K562 (cell line): ENCODE results near the gene GMDS. TPM values are rescaled to one million over a fixed set of nuclear protein-coding genes. Genes with fewer than 3 reads are reported as not detected.
A peak's percentile ranks its signal among the peaks of the same experiment; 100 is the strongest.

Experiments
- ATAC-seq: fragments of 200-7000 bp; cut with Tn5 transposase; 3 replicates; pipeline ENCODE4 v1.9.1; 2020; ENCODE audit warnings: moderate library complexity
- BruUV-seq: library from RNA; stranded (reverse); fragments of 400-500 nt; replicated peaks from 2 replicates; lab custom pipeline; 2021; lab: Mats Ljungman, UMichigan
- CTCF ChIA-PET: fragments of 300-600 bp; formaldehyde crosslinking; extraction: SDS; loops from one replicate; lab custom pipeline; 2021; ENCODE audit warnings: low intra/inter-chr PET ratio; lab: Yijun Ruan, JAX
- POLR2A ChIA-PET: fragments of 300-600, 350-650 bp; sonication (Branson Sonifier 250); formaldehyde crosslinking; extraction: SDS; loops from one replicate; lab custom pipeline; 2021; ENCODE audit warnings: antibody characterized with exemption, inconsistent platforms; lab: Yijun Ruan, JAX
- DNase-seq, 4 experiments: peaks; one replicate each; pipeline versions ENCODE4 v3.0.0 to v3.0.0-alpha.2; 2011 to 2018; ENCODE audit warnings: low spot score in 3 of 4, mixed read lengths in 3 of 4; ENCODE audit errors: extremely low read depth in 1 of 4
- FAIRE-seq: peaks from 2 replicates; lab custom pipeline; 2011; peaks lifted over from hg19 to GRCh38; lab: Jason Lieb, UNC
- H2AFZ ChIP-seq: 2 replicates; pipeline ENCODE4 v1.6.0; 2011; ENCODE audit warnings: low read depth, low read length, control low read depth, inconsistent platforms
- H3K27ac ChIP-seq: fragments of 200-600 bp; 3 replicates; pipeline ENCODE4 v1.8.0; 2011; ENCODE audit warnings: low read depth, mild to moderate bottlenecking, control low read depth, inconsistent platforms, low read length, moderate library complexity, mixed read lengths; ENCODE audit errors: extremely low read depth
- H3K27me3 ChIP-seq, 2 experiments: fragments of 300-600 bp in 1 of 2; 2 replicates in 1 of 2; 3 replicates in 1 of 2; pipeline versions ENCODE4 v1.6.0 to v1.8.0; 2011; ENCODE audit warnings: inconsistent platforms in 2 of 2, low read length in 2 of 2, mild to moderate bottlenecking in 1 of 2, mixed read lengths in 1 of 2, moderate library complexity in 1 of 2; ENCODE audit not compliant: control insufficient read depth in 2 of 2, insufficient read depth in 2 of 2
- H3K36me3 ChIP-seq: fragments of 300-600 bp; 3 replicates; pipeline ENCODE4 v1.8.0; 2011; ENCODE audit warnings: mild to moderate bottlenecking, low read length, inconsistent platforms; ENCODE audit not compliant: control insufficient read depth, insufficient read depth
- H3K4me1 ChIP-seq, 2 experiments: fragments of 200-600 bp in 1 of 2; replicated peaks in 1 of 2; 2 replicates in 1 of 2; 3 replicates in 1 of 2; pipeline versions ENCODE4 v1.5.1 to v1.8.0; 2011; ENCODE audit warnings: inconsistent platforms in 2 of 2, low read length in 2 of 2, mild to moderate bottlenecking in 1 of 2, mixed read lengths in 1 of 2, moderate library complexity in 1 of 2; ENCODE audit not compliant: control insufficient read depth in 2 of 2, insufficient read depth in 2 of 2
- H3K4me2 ChIP-seq: 2 replicates; pipeline ENCODE4 v1.6.1; 2011; ENCODE audit warnings: low read length, control low read depth, inconsistent platforms, mixed read lengths; ENCODE audit not compliant: insufficient read depth
- H3K4me3 ChIP-seq: fragments of 200-600 bp; sonication (generic), shearing (Covaris generic); 2 replicates; pipeline ENCODE4 v1.5.1; 2016; ENCODE audit warnings: control low read depth, inconsistent platforms
- H3K79me2 ChIP-seq: fragments of 200-600 bp; 3 replicates; pipeline ENCODE4 v1.8.0; 2011; ENCODE audit warnings: low read length, inconsistent platforms; ENCODE audit not compliant: control insufficient read depth, insufficient read depth
- H3K9ac ChIP-seq, 2 experiments: 2 replicates each; pipeline versions ENCODE4 v1.6.0 to v1.6.1; 2011; ENCODE audit warnings: low read depth in 2 of 2, low read length in 2 of 2, control low read depth in 1 of 2, inconsistent platforms in 1 of 2, mild to moderate bottlenecking in 1 of 2, mixed read lengths in 1 of 2; ENCODE audit not compliant: insufficient read depth in 1 of 2
- H3K9me1 ChIP-seq: one replicate; pipeline ENCODE4 v1.6.0; 2011; ENCODE audit warnings: inconsistent platforms, mild to moderate bottlenecking, low read length, moderate library complexity; ENCODE audit not compliant: control insufficient read depth, insufficient read depth
- H3K9me3 ChIP-seq: replicated peaks from 2 replicates; pipeline ENCODE4 v1.5.1; 2011; ENCODE audit warnings: low read depth, low read length, inconsistent platforms; ENCODE audit not compliant: control insufficient read depth, insufficient read depth
- H4K20me1 ChIP-seq: replicated peaks from 2 replicates; pipeline ENCODE4 v1.6.1; 2011; ENCODE audit warnings: low read length, inconsistent platforms, mixed read lengths; ENCODE audit not compliant: control insufficient read depth, insufficient read depth
- CBFA2T2 ChIP-seq: fragments of 450-650 bp; conservative IDR thresholded peaks from 2 replicates; pipeline ENCODE4 v1.6.1; 2017; ENCODE audit warnings: mild to moderate bottlenecking
- CEBPB ChIP-seq: fragments of 450-650 bp; IDR thresholded peaks from 2 replicates; pipeline ENCODE4 v1.6.1; 2016; ENCODE audit warnings: missing genetic modification characterization, missing compliant biosample characterization
- CEBPG ChIP-seq, 3 experiments: fragments of 200-800 bp in 1 of 3; sonication (Bioruptor generic) in 1 of 3; sonication (generic) in 1 of 3; formaldehyde crosslinking in 1 of 3; IDR thresholded peaks in 2 of 3; conservative IDR thresholded peaks in 1 of 3; 2 replicates each; pipeline versions ENCODE4 v1.6.1 to v1.8.0; 2016 to 2022; ENCODE audit warnings: missing compliant biosample characterization in 2 of 3, missing genetic modification characterization in 2 of 3, mild to moderate bottlenecking in 1 of 3, missing genetic modification reagents in 1 of 3
- KAT7 ChIP-seq: sonication (generic); formaldehyde crosslinking; IDR thresholded peaks from 2 replicates; pipeline ENCODE4 v1.8.0; 2022; ENCODE audit warnings: missing genetic modification reagents, mild to moderate bottlenecking, borderline replicate concordance
- NFIX ChIP-seq: fragments of 250-450 bp; sonication (Bioruptor Pico); IDR thresholded peaks from 2 replicates; pipeline ENCODE4 v1.4.0; 2020; ENCODE audit warnings: low read depth, mild to moderate bottlenecking, moderate library complexity
- ZNF316 ChIP-seq: fragments of 450-650 bp; IDR thresholded peaks from 2 replicates; pipeline ENCODE4 v1.6.1; 2016
- ZNF57 ChIP-seq: fragments of 450-650 bp; formaldehyde crosslinking; IDR thresholded peaks from 2 replicates; pipeline ENCODE4 v1.4.0; 2020; ENCODE audit warnings: mild to moderate bottlenecking, moderate library complexity
- WGBS: fragments of 100-300 bp; shearing (Covaris generic); methylation state at CpG from one replicate; pipeline ENCODE4 v1.1.6; 2016; ENCODE audit warnings: low coverage, mixed read lengths; ENCODE audit not compliant: insufficient coverage; ENCODE audit errors: missing lambda C conversion rate; 5-methylcytosine and 5-hydroxymethylcytosine counted together
- in situ Hi-C: fragments of 300-500 bp; cut with MboI; formaldehyde crosslinking; loops from 4 replicates; pipeline ENCODE4 v1.15.0; 2018; ENCODE audit warnings: inconsistent platforms, mixed read lengths
- intact Hi-C: fragments of 100-400 bp; cut with micrococcal nuclease; formaldehyde crosslinking; loops from 2 replicates; pipeline ENCODE4 v1.14.2; 2022
- polyA plus RNA-seq, 8 experiments: library from polyadenylated mRNA; depleted of rRNA in 4 of 8; stranded (reverse) in 5 of 8; unstranded in 3 of 8; fragments of >200 nt; fragmentation: Nextera tagmentation in 2 of 8; fragmentation: Illumina TruSeq in 1 of 8; extraction: Ambion mirVana in 2 of 8; extraction: Trizol in 1 of 8; gene quantifications; 2 replicates each; pipeline versions ENCODE4 v1.2.1 to v1.2.3, GENCODE V29; 2011 to 2014; ENCODE audit warnings: inconsistent platforms in 1 of 8, missing spikeins in 1 of 8
- total RNA-seq, 7 experiments: library from RNA; depleted of rRNA in 6 of 7; stranded (reverse); fragments of >200 nt in 6 of 7; fragmentation: Illumina TruSeq in 2 of 7; extraction: Trizol in 2 of 7; gene quantifications; 2 replicates each; pipeline versions ENCODE4 v1.2.1 to v1.2.3, GENCODE V29; 2011 to 2021; ENCODE audit warnings: low replicate concordance in 1 of 7

The GMDS gene
- total and polyA plus RNA-seq, 9 of the 15 experiments (the other 6 are each of a cell fraction or from before 2014, with no cell fraction given), result 0.48 to 31.8 (median 13.4) TPM

GRCh38 chr6:1625794-1626435 lies 619.5 kb downstream of the GMDS start:
- no peaks in the 10 kb centered on the region; the same call in 1 of the 2 replicates for H4K20me1 ChIP-seq
- CTCF ChIA-PET, result no interaction called here
- H3K36me3 ChIP-seq, result no peaks in the 10 kb centered on the region
- H3K4me2 ChIP-seq, result no peak overlapping the region
- no peak overlapping the region for H2AFZ ChIP-seq
- H3K9me3 ChIP-seq, result no peaks in the 10 kb centered on the region
- no peak overlapping the region for H3K9ac ChIP-seq
- intact Hi-C loops, result no loop called here
- TF ChIP-seq ZNF316 (peak; percentile 22; the same call in 1 of the 2 replicates), ZNF57 (CRISPR knock-in tag) (no peak), NFIX (CRISPR knock-in tag) (no peak), CBFA2T2 (no peak), CEBPB (tag) (peak; percentile 85), KAT7 (no peak), CEBPG (CRISPR knock-in tag; IDR thresholded peaks at IDR 0.05) (no peak), CEBPG (tag; conservative IDR thresholded peaks at IDR 0.05 in 1 of 2, IDR thresholded peaks at IDR 0.05 in 1 of 2) (peak in 1 of 2 experiments; percentile 66; a peak in 2 of 4 replicates)
- TF ChIP-seq, all 486 proteins: peak for 3
- in situ Hi-C loops, result no loop called here
- Histone ChIP-seq H3K27me3 (peaks cover 45 to 67% of the 10 kb centered on the region in 2 experiments), H3K79me2 (no peaks in the 10 kb centered on the region), H3K27ac (no peak overlapping the region), H3K4me3 (no peak overlapping the region), H3K4me1 (peaks cover 3 to 8% of the 10 kb centered on the region in 2 experiments; a peak in 3 of 5 replicates), H3K9me1 (no peaks in the 10 kb centered on the region)
- DNase-seq (no peak), ATAC-seq (no peak), FAIRE-seq (no peak)
- no TSS peak for BruUV-seq
- 15% methylated on average over 18 of the region's 18 CpGs for WGBS
- POLR2A ChIA-PET, result interaction anchor here (0.7 kb wide), 1 partner anchor 134 kb away, joined by 4 read pairs; no protein-coding TSS in a partner anchor
